Colon (tissue), 2 donors: Measurements from ENCODE around the gene FIBP.

Experiments
- FAIRE-seq: peaks from 2 replicates; lab custom pipeline; 2012; peaks lifted over from hg19 to GRCh38; lab: Jason Lieb, UNC
- donor health status: control.
- donor health status: control.

Gene FIBP

DNA sequence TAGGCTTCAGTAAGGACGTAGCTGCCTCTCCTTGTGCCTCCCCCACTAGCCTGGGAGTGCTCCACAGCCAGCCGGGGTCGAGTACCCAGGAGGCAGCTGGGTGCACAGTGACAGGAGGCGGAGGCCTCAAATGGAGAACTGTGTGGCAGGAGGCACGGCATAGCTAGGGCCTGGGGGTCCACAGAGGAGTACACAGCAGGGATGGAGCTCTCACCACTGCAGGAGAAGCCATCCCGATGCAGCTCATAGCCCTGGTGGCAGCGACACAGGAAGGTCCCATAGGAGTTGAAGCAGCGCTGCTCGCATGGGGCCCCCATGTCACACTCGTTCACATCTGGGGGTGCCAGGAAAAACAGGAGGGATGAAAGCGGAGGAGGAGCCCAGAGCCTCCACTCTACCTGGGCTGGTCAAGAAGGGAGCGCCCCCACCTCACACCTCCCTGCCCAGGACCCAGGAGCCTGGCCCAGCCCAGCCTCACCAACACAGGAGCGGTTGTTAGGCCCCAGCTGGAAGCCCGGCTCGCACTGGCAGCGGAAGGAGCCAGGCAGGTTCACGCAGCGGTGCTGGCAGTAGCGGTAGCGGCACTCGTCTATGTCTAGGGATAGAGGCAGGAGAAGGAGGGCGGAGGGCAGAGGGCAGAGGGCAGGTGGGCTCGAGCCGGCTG lies 18.5 kb downstream of the FIBP start:
- no peak for FAIRE-seq

DNA sequence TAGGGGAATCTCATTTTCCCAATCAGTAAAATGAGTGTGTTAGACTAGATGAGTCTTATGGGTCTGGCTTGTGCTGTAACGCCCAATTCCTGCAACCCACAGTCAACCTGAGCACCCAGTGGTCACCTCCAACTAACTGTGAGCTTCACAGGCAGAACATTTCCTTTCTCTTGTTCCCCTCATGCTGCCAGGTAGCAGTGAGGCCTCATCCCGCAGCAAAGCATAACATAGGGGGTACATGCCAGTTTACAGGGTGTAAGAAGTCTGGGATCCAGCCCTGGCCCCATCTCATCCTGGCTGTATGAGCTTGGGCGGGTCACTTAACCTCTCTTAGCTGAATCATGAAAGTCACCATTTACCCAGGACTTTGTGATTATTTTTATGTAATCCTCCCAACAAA lies 19.4 kb downstream of the FIBP start:
- FAIRE-seq = no peak

DNA sequence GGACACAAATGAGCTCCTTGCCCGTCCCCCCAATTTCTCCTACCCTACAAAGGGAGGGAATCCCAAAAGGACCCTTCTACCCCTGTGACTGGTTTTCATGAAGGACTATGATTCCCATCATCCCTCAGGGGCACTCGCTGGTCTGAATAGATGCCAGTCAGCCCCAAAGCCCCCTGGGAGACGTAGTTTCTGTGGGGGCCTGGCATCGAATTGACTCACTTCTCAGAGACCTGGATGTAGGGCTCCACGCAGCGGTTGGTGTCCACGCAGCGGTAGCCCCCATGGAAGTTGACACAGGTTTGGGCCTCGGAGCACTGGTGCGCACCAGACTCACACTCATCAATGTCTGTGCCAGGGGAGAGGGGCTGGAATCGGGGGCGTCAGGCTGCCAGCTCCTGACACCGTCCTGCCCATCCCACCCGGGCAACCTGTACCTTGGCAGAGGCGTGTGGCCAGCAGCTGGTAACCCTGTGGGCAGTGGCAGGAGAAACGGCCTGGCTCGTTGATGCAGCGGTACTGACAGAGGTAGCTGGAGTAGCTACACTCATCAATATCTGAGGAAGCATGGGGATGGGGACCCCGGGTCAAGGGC lies 20.1 kb downstream of the FIBP start:
- no peak for FAIRE-seq

DNA sequence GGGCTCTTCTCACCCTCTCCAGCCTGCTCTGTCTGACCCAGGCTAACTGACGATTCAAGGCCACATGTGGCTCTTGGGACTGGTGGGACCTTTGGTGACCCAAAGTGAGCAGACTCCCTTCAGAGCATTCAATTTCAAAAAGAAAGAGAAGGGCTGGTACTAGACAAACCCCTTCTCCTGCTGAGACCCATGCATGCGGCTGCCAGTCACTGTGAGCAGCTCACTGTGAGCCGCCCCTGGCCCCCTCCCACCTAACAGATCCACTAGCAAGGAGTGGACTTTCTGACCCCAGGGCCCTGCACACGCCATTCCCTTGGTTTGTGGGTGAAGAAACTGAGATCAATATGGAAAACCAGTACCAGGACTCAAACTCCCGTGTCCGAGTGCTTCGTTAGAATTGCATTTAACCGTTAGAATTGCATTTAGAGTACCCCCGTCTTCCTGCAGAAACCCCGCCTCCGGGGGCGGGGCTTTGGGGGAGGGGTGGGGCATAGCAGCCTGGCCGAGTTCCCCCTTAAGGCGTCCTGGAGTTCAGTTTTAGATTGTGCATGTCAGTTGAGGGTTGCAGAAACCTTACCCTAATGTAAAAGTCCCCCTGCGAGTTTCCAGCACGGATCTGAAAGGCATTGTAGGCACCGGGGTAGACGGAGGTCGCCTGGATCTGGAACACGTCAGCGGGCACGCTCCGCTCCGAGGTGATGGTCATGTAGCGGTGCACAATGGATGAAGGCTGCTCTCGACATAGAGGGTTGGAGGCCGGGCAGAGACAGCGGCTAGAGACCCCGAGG lies 20.8 kb downstream of the FIBP start:
- FAIRE-seq = no peak

DNA sequence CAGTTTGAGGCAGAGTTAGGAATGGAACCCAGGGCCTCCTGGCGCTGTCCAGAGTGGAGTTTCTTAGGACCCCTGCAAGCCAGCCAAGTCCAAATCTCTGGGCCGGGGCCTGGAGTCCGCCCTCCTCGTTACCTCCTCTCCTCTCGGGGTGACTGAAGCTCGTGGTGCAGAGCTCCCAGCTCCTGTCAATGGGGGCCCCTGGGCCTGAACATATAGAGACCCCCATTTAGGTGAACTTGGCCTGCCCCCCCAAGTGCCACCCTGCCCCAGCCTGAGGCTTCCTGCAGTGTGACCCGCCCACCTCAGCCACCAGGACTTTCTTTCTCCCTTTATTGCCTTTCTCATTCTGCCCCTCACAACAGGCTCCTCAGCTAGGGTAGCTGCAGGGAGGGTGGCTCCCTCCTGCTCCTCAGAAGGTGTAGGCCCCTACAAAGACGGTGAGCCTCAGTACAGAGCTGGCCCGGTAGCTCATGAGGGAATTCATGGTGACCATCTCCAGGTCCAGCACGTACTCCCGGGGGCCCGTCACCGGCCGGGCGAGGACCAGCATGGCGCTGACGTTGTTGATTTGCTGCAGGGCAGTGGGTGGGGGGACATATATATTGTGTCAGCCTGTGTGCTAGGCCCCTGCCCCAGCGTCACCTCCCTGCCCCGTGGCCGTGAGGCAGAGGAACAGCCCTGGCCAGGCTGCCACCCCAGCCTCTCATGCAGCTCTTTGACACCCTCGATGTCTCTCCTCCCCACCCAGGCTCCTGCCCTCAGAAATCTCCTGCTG lies 21.6 kb downstream of the FIBP start:
- no peak for FAIRE-seq

DNA sequence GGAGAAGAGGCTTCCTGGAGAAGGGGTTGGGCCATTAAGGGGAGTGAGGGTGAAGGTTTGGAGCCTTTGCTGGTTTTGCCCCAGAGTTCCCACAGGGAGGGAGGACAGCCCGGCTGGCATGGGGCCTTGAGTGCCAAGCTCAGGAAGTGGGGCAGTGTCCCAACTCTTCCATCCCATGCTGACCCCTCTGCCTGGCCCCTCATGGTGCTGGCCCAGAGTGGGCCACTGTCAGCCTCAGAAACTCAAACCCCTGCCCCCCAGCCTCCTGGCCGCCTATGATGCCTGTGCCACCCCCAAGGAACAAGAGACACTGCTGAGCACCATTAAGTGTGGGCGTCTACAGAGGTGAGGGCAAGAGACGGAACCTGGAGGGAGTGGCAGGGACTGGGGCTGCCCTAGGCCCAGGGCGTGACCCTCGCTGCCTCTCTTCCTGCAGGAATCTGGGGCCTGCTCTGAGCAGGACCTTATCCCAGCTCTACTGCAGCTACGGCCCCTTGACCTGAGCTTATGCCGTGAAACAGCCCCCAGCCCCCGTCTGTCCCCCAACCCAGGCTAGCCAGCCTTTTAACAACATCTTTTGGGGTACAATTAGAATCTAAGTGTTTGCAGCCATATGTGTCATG lies 22.6 kb downstream of the FIBP start:
- FAIRE-seq = no peak

DNA sequence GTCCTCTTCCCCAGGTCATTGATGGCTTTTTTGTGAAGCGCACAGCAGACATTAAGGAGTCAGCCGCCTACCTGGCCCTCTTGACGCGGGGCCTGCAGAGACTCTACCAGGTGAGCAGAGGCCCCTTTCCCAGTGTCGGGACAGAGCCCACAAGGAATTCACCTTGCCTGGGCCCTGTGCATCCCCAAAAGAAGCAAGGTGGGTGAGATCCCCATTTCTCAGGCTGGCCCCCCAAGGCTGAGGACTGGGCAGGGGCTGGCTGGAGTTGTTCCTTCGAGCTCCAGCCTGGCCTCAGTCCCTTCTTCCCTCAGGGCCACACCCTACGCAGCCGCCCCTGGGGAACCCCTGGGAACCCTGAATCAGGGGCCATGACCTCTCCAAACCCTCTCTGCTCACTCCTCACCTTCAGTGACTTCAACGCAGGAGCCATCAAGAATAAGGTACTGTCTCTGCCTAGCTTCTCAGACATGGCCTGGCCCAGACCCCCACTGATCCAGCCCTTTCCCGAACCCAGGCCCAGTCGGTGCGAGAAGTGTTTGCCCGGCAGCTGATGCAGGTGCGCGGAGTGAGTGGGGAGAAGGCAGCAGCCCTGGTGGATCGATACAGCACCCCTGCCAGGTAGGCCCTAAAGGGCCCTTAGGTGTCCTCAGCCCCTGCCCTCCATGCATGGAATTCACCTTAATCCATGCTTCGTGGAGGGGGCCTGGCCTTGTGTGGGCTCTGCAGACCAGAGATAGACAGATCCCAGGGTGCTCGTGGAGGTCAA lies 23.4 kb downstream of the FIBP start:
- FAIRE-seq = no peak

DNA sequence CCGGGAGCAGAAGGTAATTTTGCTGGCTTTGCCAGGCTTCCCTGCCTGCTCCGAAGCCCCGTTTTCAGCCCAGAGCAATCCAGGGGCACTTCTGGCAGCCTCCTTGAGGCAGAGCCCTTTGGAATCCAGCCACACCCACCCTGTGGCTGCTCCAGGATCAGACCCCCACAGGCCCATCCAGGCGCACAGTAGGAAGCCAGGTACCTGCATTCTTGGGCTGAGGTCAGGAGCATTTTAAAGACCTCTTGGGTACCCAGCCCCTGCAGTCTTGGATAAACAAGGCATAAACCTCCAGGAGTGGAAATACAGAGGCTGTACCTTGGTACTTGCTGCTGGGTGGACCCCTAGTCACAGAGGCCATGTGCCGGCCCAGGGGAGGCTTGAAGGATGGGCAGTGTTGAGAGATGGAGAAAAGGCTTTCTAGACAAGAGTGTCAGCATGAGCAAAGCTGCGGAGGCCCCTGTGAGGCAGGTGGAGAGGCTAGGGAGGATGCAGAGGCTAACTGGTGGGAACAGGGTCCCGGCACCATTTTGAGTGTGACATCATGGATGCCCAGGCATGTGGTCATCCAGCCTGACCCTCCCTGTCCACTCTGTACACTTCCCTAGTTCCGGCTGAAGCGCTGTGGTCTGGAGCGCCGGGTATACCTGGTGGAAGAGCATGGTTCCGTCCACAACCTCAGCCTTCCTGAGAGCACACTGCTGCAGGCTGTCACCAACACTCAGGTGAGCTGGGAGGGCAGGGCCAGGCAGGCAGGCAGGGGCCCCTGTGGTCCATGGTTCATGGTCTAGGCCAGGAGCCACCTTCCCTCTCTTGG lies 24.2 kb downstream of the FIBP start:
- no peak for FAIRE-seq

DNA sequence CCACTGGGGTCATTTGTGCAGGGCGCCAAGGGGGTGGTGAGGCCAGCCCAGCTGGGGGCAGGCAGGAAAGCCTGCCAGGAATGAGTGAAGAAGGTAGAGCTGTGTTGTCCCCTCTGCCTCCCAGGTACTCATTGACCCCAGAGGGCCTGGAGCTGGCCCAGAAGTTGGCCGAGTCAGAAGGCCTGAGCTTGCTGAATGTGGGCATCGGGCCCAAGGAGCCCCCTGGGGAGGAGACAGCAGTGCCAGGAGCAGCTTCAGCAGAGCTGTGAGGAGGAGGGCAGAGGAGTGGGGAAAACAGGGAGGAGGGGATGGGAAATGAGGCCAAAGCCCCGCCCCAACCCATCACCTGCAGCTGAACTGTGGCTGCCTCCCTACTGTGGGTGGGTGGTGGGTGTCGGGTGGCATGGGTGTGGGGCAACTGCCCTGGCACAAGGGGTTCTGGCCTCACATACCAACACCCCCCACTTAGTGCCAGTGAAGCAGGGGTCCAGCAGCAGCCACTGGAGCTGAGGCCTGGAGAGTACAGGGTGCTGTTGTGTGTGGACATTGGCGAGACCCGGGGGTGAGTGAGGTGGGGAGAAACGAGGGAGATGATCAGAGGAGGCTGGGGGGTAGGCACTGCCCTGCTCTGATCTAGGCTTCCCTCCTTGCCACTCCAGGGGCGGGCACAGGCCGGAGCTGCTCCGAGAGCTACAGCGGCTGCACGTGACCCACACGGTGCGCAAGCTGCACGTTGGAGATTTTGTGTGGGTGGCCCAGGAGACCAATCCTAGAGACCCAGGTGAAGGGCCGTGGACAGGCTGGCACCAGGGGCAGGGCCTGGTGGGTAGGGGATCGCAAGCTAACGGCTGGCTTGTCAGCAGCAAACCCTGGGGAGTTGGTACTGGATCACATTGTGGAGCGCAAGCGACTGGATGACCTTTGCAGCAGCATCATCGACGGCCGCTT lies 25.1 kb downstream of the FIBP start:
- FAIRE-seq = no peak

DNA sequence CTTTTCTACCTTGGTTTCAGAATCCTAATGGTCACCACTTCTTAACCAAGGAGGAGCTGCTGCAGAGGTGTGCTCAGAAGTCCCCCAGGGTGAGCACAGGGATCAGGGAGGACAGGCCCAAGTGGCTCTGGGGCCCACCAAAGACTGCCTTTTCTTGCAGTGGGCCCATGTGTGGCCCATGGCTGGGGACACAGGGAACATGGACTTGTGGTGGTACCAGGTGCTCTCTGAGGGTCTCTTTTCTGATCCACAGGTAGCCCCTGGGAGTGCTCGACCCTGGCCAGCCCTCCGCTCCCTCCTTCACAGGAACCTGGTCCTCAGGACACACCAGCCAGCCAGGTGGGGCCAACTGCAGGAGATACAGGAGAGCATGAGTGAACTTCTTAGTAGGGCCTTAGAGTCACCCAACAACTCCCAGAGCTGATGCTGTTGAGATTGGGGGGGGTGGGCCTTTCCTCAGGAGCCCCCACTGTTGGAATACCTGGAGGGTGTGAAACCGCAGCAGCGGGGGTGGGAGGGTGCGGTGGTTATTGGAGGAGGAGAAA lies 26.0 kb downstream of the FIBP start:
- no peak for FAIRE-seq

DNA sequence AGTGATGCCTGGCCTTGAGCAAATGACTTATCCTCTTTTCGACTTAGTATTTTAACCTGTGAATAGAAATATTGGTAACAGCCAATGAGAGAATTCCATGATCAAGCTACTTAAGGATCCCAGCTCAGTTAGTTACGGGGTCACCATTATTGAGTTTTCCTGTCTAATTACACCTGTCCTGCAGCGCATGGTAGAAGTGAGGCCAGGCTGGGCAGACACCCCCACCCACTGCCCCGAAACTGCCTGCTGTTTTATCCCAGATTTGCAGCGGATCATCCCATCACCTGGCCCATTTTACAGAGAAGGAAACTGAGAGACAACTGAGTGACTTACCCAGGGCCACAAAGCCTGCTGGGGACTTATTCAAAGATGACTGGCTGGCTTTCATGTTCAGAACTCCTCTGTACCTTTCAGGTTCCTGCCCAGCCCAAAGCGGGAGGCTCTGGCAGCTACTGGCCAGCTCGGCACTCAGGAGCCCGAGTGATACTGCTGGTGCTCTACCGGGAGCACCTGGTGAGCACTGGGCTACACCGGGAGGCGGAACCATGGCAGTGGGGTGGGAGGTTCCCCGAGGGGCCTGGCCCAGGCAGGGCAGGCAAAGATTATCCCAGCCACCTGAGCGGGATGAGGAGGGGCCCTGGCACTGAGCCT lies 26.6 kb downstream of the FIBP start:
- no peak for FAIRE-seq

DNA sequence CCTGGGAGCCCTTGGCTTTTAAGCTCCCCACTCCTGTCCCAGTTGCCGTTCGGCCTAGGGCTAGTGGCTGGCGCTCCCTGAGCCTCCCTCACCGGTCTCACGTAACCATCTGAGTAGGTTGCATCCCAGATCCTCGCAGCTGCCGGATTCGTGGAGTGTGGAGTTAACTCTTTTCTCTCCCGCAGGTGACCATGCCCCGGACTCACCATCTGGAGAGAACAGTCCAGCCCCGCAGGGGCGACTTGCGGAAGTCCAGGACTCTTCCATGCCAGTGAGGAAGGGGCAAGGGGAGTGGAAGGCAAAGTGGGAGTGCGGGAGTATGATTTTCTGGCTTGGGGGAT lies 27.1 kb downstream of the FIBP start:
- FAIRE-seq = no peak

DNA sequence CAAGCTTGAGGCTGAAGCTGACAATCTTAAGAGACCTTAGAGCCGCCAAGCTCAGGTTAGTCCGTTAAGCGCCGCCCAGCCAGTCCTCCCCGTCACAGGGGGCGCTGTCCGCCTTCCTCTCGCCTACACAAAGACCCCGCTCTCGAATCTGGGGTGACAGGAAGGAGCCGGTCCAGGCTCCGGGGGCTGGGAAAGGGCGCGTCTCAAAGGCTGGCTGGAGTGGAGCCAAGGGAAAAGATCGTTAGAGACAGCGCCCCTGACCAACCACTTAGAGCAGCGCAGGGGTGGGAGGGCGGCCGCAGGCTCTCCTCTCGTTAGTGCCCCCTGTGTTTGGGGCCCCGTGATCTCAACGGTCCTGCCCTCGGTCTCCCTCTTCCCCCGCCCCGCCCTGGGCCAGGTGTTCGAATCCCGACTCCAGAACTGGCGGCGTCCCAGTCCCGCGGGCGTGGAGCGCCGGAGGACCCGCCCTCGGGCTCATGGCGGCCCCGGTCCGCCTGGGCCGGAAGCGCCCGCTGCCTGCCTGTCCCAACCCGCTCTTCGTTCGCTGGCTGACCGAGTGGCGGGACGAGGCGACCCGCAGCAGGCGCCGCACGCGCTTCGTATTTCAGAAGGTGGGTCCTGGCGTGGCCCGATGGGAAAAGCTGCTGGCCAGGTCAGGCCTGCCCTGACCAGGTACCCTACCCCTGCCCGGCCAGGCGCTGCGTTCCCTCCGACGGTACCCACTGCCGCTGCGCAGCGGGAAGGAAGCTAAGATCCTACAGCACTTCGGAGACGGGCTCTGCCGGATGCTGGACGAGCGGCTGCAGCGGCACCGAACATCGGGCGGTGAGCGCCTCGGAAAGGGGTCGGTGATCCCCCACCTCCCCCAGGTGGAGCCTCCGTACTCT lies 27.8 kb downstream of the FIBP start, which contains the start of gene MUS81:
MUS81 (plus strand) TSS at position 156 of the 887 bp plus-strand sequence; CDS start at position 477, 321 bp downstream.
- FAIRE-seq = no peak

DNA sequence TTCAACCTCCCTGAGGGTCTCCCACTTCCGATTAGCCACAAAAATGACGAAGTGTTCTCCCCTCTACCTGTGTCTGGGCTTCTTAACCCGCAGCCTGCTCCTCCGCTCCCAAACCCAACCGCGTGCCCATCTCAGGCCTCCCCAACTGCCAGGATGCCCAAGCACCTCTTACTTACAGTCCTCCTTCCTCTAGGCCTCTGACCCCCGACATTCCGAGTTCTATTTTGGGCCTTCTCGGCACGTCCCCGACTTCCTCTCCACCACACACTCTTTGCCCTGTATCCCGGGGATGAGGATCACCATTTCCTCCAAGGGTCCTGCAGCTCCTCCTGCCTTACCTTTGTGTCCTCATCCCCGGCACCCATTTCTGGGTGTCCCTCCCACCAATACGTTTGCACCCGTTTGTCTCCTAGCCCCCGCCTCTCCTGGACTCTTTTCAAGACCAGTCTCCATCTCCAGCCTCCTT lies 28.4 kb downstream of the FIBP start:
- no peak for FAIRE-seq

DNA sequence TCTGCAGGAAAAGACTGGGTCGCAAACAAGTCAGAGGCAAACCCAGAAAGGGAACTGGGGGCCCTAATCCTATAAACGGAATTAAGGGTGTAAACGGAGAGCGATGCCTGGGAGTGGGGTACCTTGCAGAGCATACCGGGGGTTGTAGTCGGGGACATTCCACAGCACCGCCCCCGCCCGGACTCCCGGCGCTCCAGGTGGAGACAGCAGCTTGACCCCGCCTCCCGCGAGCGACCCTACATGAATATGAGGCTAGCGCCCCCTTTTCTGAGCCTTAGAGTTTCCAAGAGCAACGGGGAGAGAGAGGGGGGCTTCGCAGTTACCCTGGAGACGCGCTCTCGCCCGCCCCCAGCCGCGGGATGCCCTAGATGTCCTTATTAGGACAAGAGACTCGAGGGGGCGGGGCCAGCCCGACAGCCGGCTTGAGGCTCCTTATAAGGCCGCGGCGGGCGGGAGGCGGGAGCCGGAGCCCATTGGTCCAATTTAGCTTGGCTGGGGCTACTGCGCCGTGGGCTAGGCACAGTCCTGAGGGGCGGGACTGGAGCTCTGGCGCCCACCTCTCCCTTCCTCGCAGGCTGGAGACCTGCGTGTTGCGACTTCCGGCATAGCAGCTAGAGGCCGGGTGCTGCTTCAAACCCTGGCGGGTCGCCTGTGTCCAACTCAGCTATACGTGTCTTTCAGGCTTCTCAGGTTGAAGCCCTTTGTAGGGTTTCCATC lies 29.0 kb downstream of the FIBP start:
- no peak for FAIRE-seq

DNA sequence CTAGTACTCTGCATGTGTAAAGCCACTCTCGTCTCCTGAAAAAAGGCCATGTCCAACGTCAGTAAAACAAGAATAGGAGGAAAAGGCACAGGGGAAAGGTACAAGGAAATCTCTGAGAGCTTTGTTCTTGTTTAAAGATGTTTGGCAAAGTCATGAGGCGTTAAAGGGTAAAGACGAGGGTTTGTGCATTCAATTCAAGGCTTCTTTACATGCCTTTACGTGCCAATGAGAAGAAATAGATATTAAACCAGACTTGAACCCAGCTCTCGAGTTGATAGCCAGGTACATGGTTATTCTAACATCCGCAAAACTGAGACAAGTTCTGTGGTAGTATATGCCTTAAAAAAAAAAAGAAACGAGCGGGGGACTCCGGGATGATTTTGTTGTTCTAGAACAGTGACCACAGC lies 29.6 kb downstream of the FIBP start:
- no peak for FAIRE-seq
